Neutrophil (primary cell): ENCODE data around the gene UCP2.
A peak's percentile ranks its signal among the peaks of the same experiment; 100 is the strongest.

Experiments
- H3K27ac ChIP-seq: fragments of 200-600 bp; sonication (generic); 2 replicates; pipeline ENCODE4 v1.5.1; 2016; ENCODE audit warnings: mild to moderate bottlenecking, moderate library complexity
- H3K27me3 ChIP-seq: fragments of 200-600 bp; sonication (generic); 2 replicates; pipeline ENCODE4 v1.6.0; 2016; ENCODE audit warnings: mild to moderate bottlenecking
- H3K36me3 ChIP-seq: fragments of 200-600 bp; sonication (generic); 2 replicates; pipeline ENCODE4 v1.5.1; 2017
- H3K4me1 ChIP-seq, 2 experiments: fragments of 200-600 bp in 1 of 2; sonication (generic) in 1 of 2; 1 replicate in 1 of 2; 2 replicates in 1 of 2; pipeline versions ENCODE4 v1.5.1 to v1.6.1; 2013 to 2016; ENCODE audit warnings: low read depth in 1 of 2, low read length in 1 of 2, mild to moderate bottlenecking in 1 of 2, moderate library complexity in 1 of 2; ENCODE audit not compliant: control insufficient read depth in 1 of 2, insufficient read depth in 1 of 2
- H3K4me3 ChIP-seq, 2 experiments: fragments of 200-600 bp in 1 of 2; sonication (generic) in 1 of 2; 1 replicate in 1 of 2; 2 replicates in 1 of 2; pipeline ENCODE4 v1.5.1; 2013 to 2016; ENCODE audit warnings: low read depth in 1 of 2, low read length in 1 of 2, mild to moderate bottlenecking in 1 of 2, moderate library complexity in 1 of 2
- H3K9me3 ChIP-seq: fragments of 200-600 bp; sonication (generic); 2 replicates; pipeline ENCODE4 v1.5.1; 2016
- CTCF ChIP-seq: fragments of 200-600 bp; sonication (generic); IDR thresholded peaks from 2 replicates; pipeline ENCODE4 v1.5.1; 2016; ENCODE audit warnings: antibody characterized with exemption

Gene UCP2

DNA sequence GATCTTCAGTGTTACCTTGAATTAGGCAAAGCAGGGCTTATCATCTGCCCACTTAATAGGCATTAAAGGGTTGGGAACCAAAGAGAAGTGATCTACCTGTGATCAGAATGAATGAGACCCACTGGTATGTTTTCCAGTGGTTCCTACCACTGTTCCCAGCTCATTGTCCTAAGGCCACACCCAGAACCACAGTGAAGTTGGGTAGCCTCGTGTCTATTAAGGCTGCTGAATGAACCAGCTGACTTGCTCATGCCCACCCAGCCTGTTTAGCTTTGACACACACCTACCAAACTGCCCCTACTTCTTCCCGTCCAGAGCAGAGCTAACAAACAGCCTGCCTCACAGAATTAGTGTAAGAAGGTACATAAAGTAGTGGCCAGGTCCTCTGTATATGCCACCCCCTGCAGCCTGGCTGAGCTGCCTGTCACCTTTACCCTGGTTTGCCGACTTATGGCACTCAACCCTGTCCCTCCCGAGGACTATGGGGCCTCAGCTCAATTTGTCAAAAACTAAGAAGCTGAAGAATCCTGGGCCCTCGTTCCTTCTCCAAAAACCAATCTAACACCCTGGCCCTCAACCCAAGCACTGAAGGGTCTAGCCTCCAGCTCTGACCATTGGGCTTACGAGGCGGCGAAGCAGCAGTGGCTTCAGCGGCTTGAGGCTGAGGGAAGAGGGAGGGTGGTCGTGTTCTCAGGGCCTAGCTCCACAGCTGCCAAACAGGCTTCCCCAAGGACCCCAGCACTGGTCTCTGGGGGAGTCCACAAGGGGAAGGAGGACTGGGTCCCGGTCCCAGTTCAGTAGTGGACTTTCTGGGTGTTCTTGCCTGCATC is 9.8 kb downstream of the UCP2 start:
- no peak for TF ChIP-seq CTCF
- Histone ChIP-seq H3K36me3 (peaks cover 49% of the 10 kb centered on the region), H3K9me3 (no peaks in the 10 kb centered on the region), H3K27me3 (no peaks in the 10 kb centered on the region), H3K27ac (peak overlapping the region; percentile 53), H3K4me3 (no peak overlapping the region), H3K4me1 (peaks cover 10% of the 10 kb centered on the region in 2 experiments)

- Histone ChIP-seq H3K27ac (no peak overlapping the region), H3K9me3 (no peaks in the 10 kb centered on the region), H3K4me3 (no peak overlapping the region), H3K36me3 (peaks cover 43% of the 10 kb centered on the region), H3K27me3 (no peaks in the 10 kb centered on the region), H3K4me1 (peaks cover 10% of the 10 kb centered on the region in 2 experiments)
- TF ChIP-seq CTCF, result no peak
Observed at GRCh38 chr11:73972187-73972586, 10.5 kb downstream of the UCP2 start.

- no peak overlapping the region for H3K4me3 ChIP-seq
- peaks cover 34% of the 10 kb centered on the region for H3K36me3 ChIP-seq
- no peak for TF ChIP-seq CTCF
- H3K4me1 ChIP-seq, result peaks cover 10% of the 10 kb centered on the region in 2 experiments
- no peak overlapping the region for H3K27ac ChIP-seq
- no peaks in the 10 kb centered on the region for H3K27me3 ChIP-seq
- H3K9me3 ChIP-seq, result no peaks in the 10 kb centered on the region
Observed at GRCh38 chr11:73971175-73971719, 11.4 kb downstream of the UCP2 start.

DNA sequence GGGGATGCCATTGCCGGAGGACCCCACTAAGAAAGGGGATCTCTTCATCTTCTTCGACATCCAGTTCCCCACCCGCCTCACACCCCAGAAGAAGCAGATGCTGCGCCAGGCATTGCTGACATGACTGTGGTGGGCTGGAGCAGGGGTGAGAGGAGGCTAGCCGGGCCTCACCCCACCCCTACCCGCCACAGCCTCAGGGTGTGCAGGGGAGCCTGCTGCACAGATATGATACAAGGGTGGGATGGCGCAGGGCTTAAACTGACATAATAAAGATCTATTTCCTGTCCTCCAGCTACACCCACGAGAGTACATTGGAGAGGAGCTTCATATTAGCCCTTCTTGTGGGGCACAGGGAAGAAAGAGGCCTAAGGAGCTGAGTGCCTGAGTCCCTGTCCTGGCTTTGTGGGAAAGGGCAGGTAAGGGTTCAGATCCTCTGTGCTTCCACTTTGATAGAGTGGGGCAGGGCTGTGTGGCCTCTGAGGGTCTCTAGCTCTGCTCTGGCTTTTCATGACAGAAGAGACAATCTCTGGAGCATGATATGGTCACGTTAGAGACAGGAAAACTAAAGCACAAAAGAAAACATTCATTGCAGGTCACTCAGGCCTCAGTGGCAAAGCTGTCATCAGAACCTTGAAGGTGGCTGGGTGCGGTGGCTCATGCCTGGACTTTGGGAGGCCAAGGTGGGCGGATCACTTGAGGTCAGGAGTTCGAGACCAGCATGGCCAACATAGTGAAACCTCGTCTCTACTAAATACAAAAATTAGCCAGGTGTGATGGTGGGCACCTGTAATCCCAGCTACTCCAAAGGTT is 12.4 kb downstream of the UCP2 start:
- Histone ChIP-seq H3K27me3 (peaks cover 7% of the 10 kb centered on the region), H3K36me3 (peaks cover 23% of the 10 kb centered on the region), H3K4me1 (peaks cover 10% of the 10 kb centered on the region in 2 experiments), H3K9me3 (no peaks in the 10 kb centered on the region), H3K27ac (no peak overlapping the region), H3K4me3 (no peak overlapping the region)
- no peak for TF ChIP-seq CTCF

GRCh38 chr11:73969091-73969490 is 13.6 kb downstream of the UCP2 start:
- peaks cover 12% of the 10 kb centered on the region for H3K36me3 ChIP-seq
- H3K27me3 ChIP-seq, result peaks cover 11% of the 10 kb centered on the region
- no peaks in the 10 kb centered on the region for H3K9me3 ChIP-seq
- H3K4me3 ChIP-seq, result no peak overlapping the region
- no peak for TF ChIP-seq CTCF
- H3K27ac ChIP-seq, result no peak overlapping the region
- H3K4me1 ChIP-seq, result peaks cover 7 to 12% of the 10 kb centered on the region in 2 experiments
